Muscle of back (tissue), 11 donors: ENCODE results near the gene UPF2. TPM values are rescaled to one million over a fixed set of nuclear protein-coding genes. Genes with fewer than 3 reads are reported as not detected.
"Not testable (repeated sequence)": the region's sequence is repeated elsewhere in the genome, so short reads cannot be mapped to it uniquely, and the experiment has no call there.

Experiments
- DNase-seq, 3 donors: peaks; one replicate each; pipeline versions ENCODE4 v3.0.0 to v3.0.0-alpha.2; 2013
- polyA plus RNA-seq, 10 donors: library from polyadenylated mRNA; unstranded; fragments of 120-200 nt; gene quantifications; one replicate each; pipeline ENCODE4 v1.2.1, GENCODE V29; 2013; ENCODE audit not compliant: insufficient read length in 10 of 10

The UPF2 gene
- polyA plus RNA-seq, 10 donors, result 15.5 to 25.5 (median 20.3) TPM

DNA sequence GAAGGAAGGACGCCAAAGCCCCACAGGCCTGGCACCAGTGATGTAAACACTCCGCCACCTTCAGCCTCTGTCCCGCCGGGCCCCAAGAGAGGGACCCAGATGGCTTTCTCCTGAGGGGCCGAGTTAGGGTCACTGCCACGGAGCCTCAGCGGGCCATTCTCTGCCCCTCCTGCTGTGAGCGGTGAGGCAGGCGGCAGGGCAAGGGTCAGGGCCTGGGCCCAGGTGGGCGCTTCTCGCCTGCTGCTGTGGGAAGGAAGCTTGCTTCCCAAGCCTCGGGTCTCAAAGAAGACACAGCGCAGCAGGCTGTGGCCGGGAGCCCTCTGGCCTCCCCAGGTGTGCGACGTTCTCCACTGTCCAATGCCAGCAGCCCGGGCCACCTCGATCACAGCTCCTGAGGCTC is 134.7 kb downstream of the UPF2 start:
- no peak for DNase-seq

DNA sequence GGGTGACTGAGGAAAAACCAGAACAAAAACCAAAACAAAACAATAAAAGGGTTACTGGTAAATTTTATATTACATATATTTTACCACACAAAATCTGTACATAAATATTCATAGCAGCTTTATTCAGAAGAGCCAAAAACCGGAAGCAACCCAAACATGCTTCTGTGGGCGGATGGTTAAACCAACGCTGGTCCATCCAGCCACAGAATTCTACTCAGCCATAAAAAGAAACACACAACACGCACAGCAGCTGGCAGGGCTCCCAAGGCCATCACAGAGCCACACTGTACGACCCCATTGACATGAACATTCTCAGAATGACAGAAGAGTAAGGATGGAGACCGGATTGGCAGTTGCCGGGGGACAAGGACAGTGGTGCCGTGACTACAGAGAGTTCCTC is 135.9 kb downstream of the UPF2 start:
- no peak for DNase-seq

DNA sequence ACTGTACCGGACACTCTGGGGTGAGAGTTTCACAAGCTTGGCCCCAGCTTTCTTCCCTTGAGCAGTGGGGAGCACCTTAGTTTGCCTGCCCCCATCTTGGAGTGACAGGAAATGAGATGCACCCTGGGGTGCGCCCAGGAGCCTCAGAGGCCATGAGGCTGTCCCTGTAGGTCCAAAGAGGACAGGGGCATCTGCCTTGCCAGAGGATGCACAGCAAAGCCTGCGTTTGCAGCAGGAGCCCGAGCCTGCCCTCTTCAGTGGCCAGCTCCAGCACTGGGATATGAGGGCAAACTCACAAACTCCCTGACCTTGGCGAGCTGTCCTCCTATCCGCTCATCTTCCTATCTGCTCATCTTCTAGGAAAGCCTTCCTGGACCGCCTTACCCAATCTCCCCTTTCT is 140.0 kb downstream of the UPF2 start:
- no peak for DNase-seq

DNA sequence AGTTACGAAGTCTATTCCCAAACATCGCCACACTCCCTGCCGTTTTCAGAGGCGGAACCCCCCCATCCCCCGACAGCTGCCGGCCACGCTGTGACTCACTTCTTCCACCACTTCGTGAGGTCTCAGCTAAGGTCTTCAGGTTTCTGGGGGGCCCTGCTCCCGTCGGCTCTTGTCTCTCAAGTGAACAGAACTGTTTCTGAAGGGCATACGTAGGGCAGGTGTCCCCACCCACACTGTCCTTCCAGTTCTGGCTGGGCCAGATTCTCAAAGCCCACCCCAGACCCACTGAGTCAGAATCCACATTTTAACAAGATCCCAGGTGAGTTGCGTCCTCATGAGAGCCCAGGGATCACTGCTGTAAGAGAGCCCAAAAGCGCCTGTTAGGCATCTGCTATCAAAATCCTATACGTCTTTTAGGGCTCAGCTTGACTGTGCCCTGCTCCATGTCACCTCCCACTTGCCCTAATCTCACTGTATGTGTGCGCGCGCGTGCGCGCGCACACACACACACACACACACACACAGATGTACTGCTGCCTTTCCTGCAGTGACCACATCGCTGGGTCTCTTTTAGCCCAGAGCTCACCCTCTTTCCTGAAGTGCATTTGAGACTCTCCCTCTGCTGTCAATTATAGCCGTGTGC is 140.7 kb downstream of the UPF2 start:
- no peak for DNase-seq

DNA sequence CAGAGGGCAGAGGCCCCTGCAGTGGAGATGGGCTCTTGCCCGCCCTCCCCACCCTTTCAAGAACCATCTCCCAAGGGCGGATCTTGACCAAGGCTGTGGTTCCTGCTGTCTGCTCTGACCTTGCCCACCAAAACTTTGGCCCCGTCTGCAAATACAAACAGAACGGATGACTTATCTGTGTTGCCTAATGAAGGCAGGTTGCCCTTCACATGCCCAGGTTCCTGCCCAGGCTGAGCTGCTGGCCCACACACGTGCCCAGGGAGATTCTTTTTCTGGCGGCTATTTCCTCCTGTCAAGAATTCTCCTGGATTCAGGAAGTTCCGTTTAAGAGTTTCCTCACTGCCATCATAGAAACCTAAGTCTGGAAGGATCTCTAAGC is 141.2 kb downstream of the UPF2 start:
- DNase-seq, result no peak

DNA sequence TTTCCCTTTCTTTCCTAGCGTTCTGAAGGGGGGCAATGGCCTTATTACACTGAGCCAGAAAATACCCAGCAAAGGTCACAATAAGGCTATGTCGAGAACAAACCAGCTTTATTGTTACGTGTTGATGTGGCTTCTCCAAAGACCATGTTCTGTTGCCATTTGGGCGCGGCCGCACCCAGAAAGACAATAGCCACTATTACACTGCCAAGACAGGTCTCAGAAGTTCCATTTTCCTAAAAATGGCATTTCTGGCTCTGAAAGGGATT is 141.6 kb downstream of the UPF2 start:
- no peak for DNase-seq

DNA sequence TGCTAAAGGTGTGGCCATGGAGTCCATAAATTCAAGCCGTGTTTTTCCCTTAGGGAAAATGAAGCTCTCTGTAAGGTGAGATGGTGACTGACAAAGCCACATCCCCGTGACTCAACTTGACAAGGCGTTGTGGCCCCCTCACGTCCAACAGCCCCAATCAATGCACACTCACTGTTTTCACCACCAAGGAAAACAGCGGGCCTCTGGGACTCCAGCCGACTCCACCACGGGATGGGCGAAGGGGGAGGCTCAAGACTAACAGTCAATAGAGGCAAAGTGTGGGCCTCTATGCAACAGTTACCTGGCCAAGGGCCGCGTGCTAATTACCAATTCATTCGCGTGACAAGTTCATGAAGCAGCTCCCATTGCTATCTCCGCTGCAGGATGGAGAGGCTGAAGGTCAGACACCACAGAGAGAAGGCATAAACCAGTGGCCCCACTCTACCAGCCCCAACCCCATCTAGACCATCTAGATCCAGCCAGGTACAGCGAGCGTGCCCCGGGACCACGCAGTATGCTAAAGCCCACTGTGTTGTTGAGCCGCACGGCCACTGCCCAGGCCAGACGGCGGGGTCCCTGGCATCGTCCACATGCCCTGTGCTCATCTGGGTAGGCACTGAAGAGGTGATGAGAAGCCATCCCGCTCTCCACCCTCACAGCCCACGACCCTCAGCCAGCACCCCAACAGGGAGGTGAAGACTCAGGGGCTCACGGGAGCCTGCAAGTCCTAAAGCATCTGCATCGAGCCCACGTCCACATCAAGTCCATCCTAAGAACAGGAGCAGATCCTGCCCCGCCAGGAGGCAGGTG is 143.3 kb downstream of the UPF2 start:
- no peak for DNase-seq

DNA sequence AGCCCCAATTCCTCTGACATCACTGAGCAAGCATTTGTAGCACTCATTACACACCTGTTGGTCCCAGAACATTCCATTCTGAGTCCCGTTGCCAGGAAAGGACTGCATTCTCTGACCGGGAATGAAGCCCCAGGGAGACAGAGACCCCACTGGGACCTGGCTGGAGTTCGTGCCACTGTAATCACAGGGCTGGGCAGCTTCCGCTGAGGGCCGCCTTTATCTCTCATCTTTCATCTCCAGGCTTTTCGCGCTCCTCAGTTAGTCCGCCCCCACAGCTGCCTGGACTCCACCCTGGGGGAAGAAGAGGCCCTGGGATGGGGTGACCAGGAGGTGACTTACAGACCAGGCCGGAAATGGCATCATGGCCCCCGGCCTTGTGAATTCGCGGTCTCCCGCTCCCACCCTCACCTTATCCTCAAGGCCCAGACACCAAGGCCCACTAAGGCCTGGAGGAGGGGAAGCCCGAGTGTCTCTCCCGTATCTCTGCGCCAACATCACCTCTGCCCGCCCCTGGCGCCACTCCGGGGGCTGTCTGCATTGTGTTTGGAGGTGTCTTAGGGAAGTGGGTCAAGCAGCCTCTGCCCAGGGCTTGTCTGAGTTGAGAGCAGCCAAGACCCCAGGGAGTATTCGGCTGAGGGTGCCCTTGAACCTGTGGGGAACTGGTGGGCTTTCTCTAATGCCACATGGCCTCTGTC is 144.1 kb downstream of the UPF2 start:
- peak; percentile 30 to 51 (median 42) for DNase-seq

DNA sequence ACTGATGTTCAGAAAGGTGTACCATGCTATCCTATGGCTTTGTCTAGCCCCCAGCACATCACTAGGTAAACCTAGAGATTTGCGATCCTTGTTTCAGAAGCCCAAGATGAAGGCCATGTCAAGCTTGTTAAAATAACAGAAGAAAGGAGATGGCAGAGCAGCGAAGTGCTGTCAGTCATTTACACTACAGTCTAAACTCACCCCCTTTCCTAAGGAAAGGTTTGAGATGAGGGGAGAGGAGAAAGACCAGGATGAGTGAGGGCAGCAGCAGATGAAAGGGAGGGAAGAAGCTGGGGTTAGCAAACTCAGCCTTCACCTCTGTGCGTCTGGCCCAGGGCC is 144.6 kb downstream of the UPF2 start:
- DNase-seq, result no peak

DNA sequence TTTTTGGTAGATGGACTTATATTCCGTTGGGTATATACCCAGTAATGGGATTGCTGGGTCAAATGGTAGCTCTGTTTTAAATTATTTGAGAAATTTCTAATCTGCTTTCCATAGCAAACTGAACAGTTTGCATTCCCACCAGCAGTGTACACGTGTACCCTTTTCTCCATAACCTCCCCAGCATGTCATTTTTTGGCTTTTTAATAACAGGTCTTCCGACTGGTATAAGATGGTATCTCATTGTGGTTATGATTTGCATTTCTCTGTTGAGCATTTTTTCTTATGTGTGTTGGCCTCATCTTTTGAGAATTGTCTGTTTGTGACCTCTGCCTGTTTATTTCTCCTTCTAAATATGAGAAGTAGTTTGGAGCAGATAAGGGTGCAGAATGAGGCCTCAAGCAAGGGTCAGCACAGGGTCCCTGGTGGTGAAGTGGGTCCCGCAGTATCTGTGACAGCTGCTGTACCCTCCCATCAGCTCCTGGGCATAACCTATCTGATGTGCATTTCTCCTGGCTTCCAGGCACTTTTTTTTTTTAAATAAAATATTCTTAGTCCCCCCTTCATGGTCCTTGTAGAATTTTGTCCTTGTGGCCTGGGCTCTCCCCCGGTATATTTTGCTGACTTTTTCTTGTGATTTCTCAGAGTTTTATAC is 145.9 kb downstream of the UPF2 start:
- no peak for DNase-seq

DNA sequence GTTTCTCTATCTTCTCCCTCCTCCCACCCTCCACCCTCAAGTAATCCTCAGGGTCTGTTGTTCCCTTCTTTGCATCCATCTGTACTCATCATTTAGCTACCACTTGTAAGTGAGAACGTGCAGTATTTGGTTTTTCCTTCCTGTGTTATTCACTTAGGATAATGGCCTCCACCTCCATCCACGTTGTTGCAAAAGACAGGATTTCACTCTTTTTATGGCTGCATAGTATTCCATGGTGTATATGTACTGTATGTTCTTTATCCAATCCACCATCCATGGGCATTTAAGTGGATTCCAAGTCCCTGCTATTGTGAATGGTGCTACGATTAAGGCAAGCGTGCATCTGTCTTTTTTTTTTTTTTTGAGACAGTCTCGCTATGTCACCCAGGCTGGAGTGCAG is 147.0 kb downstream of the UPF2 start:
- no peak for DNase-seq

DNA sequence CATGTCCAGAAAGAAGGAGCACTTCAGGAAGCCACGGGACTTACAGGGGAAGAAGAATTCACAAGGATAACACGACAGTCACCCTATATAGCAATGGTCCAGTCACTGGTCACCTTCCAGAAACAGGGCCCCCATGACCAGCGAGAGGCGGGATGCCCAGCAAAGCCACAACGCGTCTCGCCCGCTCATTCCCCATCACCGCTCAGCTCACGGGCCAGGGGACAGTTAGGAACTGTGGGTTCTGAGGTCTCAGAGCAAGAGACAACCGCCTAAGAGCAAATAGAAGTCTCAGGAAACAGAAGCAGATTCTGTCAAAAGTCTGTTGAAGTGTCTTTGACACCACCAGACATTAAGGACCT is 147.5 kb downstream of the UPF2 start:
- DNase-seq, result no peak

DNA sequence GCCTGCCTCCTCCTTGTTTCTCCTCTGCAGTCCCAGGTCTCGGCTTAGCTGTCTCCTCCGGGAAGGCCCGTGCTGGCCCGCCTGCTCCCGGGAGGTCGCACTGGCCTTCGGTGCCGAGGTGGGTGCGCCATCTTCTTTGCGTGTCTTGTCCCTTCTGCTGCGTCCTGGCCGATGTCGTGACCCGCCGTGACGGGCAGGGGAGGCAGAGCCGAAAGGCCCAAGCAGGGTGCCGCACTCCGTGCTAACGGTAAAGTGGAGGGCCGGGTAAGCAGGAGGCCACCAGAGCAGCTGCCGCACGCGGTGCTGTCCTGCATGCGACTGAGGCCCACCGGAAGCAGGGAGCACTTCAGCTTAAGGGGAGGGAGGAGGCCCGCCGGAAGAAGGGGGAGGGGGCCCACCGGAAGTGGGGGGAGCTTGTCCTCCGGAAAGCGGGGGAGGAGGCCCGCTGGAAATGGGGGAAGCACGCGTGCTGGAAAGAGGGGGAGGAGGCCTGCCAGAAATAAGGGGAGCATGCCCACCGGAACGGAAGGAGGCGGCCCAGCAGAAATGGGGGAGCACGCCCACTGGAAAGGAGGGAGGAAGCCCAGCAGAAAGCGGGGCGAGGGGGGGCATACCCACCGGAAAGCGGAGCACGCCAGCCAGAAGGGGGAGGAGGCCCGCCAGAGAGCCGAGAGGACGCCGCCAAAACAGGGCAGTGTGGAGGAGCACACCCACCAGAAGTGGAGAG is 148.1 kb downstream of the UPF2 start:
- DNase-seq, result no peak

DNA sequence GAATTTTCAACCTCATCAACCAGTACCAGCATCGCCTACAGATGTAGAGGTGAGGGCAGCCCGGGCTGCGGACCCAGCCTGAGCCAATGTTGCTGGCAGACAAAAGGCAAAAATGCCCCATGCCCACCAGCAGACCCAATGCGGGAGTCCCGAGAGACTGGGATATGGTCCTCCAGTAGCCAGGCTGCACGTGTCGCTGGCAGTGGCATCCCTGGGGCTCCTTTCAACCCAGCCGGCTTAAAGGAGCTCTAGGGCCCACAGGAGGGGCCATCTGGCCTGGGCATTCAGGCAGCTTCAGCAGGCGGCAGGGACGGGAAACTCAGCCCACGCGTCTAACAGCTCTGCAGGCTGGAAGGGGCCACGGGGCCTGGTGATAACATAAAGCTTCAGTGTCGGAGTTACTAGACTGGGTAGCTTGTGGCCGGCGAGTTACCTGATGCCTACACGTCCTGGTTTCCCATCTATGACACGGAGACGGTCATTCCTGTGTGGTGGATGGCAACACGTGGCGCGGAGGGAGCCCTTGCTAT is 148.8 kb downstream of the UPF2 start:
- no peak for DNase-seq

DNA sequence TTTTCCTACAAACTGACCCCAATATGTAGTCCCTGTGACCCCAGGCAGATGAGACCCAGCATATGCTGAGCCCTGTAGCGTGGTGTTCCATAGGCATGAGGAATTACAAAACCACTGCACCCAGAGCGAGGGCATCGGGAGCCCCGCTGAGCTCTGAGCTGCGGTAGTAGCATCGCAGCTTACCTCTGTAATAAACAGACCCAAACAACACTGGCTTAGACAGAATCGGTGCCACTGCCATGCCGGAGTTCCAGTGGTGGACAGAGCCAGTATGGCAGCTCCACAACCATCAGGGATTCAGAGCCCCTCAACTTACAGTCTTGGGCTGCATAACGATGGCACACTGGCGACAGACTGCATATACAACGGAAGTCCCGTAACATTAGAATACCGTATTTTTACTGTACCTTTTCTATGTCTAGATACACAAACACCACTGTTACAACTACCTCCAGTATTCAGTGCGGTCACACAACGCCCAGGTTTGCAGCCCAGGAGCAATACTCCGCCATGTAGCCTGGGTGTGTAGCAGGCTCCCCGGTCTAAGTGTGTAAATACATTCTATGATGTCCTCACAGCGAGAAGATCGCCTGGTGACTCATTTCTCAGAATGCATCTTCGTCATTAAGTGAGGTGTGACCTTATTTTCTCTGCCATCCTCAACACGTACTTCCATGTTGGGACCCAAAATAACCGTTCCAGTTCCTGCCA is 150.7 kb downstream of the UPF2 start:
- no peak for DNase-seq

DNA sequence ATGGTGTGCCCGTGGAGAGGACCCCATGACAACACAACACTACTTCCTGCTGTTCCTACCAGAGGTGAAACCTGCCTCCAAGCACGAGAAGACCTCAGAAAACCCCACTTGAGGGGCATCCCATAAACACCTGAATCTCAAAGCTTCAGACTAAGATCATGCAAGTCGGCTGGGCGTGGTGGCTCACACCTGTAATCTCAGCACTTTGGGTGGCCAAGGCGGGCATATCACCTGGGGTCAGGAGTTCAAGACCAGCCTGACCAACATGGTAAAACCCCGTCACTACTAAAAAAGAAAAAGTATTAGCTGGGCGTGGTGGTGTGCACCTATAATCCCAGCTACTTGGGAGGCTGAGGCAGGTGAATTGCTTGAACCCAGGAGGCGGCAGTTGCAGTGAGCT is 153.3 kb downstream of the UPF2 start:
- DNase-seq, result not testable (repeated sequence)

DNA sequence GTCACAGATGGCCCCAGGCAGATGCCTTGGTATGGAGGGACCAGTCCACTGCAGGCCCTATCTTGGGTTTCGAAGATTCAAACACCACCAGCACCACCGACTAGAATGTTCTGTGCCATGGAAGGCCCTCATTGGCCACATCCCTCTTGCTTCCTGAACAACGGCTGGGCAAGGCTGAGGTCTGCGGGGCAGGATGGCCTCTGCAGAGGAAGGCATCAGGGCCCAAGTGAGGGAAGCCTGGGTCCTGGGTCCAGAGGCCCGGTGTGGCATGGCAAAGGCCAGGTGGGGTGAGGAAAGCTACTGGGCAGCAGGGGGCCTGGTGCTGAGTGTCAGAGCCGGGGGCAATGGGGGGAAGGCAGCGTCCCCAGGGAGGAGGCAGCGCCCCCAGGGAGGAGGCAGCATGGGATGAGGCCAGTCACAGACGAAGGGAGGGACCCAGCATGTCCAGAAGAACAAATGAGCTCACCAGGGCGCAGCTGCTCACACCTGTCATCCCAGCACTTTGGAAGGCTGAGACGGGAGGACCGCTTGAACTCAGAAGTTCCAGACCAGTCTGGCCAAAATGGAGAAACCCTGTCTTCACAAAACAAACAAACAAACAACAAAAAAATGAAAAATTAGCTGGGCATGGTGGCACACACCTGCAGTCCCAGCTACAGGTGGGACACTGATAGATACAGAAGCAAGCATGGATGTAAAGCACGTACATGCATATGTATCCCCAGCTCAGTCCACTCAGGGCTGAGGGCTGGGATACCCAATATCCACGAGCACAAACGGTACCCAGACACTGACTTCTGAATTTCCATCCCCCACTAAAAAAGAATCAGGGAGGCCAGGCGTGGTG is 155.0 kb downstream of the UPF2 start:
- DNase-seq, result no peak

DNA sequence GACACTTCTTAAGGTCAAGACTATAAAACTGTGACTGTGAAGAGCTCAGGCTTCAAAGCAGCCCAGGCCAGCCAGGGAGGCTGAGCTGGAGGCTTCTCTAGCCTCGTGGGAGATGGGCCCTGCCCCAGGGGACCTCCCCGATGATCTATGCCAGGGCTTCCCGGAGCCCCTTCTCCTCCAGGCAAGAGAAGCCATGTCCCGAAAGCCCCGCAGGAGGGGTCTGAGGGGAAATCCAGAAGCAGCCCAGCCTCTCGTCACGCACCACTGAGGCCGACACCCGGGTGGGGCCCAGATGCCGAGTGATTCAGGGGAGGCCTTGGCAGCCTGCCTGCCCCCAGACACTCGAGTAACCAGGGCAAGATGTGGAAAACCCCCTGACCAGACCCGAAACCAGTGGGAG is 155.8 kb downstream of the UPF2 start:
- DNase-seq, result no peak

DNA sequence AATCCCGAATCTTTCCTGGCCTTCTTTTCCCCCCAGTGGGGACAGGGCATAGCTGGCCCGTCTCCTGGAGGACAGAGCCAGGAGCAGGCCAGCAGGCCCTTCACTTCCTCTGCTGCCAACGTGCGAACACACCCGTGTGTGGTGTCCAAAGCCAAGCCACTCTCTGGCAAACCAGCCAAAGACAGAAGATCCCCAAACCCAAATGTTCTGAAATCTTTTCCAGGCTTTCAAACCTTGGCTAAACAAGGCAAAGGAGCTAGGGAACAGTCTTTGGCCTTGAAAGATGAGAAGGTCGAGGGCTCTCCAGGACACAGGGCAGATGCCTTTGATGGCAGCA is 156.5 kb downstream of the UPF2 start:
- no peak for DNase-seq

DNA sequence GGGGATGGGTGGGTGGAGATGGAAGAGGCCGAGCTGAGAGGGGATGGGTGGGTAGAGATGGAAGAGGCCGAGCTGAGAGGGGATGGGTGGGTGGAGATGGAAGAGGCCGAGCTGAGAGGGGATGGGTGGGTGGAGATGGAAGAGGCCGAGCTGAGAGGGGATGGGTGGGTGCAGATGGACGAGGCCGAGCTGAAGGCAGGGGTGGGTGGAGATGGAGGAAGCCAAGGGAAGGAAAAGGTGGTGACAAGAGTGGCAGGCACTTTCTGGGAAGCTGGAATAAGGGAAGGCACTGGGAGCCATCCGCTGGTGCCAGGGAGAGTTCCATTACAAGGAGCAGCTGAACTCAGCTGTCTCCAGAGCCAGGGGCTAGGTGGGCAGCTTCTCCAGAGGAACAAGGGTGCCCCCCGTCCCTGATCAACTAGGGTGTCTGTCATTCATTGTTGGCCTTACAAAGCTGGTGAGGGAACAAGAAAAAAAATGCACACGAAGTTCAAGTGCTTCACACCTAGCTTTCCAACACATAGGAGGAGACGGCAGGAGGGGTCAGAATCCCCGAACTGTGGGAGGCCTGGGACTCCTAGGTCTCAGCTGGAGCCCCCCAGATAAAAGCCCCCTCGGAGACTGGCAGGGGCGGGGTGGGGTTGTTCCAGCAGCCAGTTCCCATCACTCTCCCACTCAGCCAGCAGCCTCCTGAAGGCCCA is 157.0 kb downstream of the UPF2 start:
- DNase-seq, result no peak
